Mucosa of descending colon (tissue), 3 donors: ENCODE results near the gene GPATCH1. TPM values are rescaled to one million over a fixed set of nuclear protein-coding genes. Genes with fewer than 3 reads are reported as not detected.

Experiments used
- ATAC-seq: fragments of 200-7000 bp; cut with Tn5 transposase; one replicate; pipeline ENCODE4 v1.9.1; 2020; ENCODE audit warnings: mild to moderate bottlenecking, moderate library complexity
- DNase-seq, 3 donors: peaks; one replicate each; pipeline ENCODE4 v3.0.0-alpha.2; 2020
- H3K36me3 ChIP-seq: fragments of 200-600 bp; one replicate; pipeline ENCODE4 v1.8.0; 2021; ENCODE audit warnings: low read depth, mild to moderate bottlenecking
- H3K4me1 ChIP-seq: fragments of 200-600 bp; one replicate; pipeline ENCODE4 v1.8.0; 2021; ENCODE audit warnings: low read depth, mild to moderate bottlenecking
- H3K4me3 ChIP-seq: fragments of 200-600 bp; one replicate; pipeline ENCODE4 v1.8.0; 2021; ENCODE audit warnings: mild to moderate bottlenecking
- H3K9me3 ChIP-seq: fragments of 200-600 bp; one replicate; pipeline ENCODE4 v1.8.0; 2021; ENCODE audit warnings: mild to moderate bottlenecking
- CTCF ChIP-seq: fragments of 200-600 bp; IDR thresholded peaks from one replicate; pipeline ENCODE4 v1.8.0; 2022; ENCODE audit warnings: antibody characterized with exemption, mild to moderate bottlenecking
- intact Hi-C, 2 donors: fragments of 100-400 bp; cut with DNase I in 1 of 2; cut with micrococcal nuclease in 1 of 2; formaldehyde crosslinking; loops; one replicate each; pipeline versions ENCODE4 v1.11.0 to v1.11.1; 2022; cut with DNase I, micrococcal nuclease
- total RNA-seq, 3 donors: library from RNA; stranded (reverse); fragmentation: NEBNext Ultra II Directional in 2 of 3; extraction: Animal tissue kit (Norgen Biotek cat#: 25700) in 2 of 3; gene quantifications; one replicate each; pipeline versions ENCODE4 v1.2.1 to v1.2.4, GENCODE V29; 2021 to 2023
- donor health status: DM: no; HTN: no; CAD: no; lungs with moderate emphysema.
- donor health status: DM: no; HTN: no; CAD: no.
- donor health status: DM: no; HTN: yes; CAD: no.

The GPATCH1 gene
- total RNA-seq, 3 donors from 2014 or later, result 11.9 to 12.4 (median 11.9) TPM

- Histone ChIP-seq H3K36me3 (no peaks in the 10 kb centered on the region), H3K4me1 (peaks cover 8% of the 10 kb centered on the region), H3K4me3 (no peak overlapping the region), H3K9me3 (no peaks in the 10 kb centered on the region)
- no peak for TF ChIP-seq CTCF
- ATAC-seq (no peak), DNase-seq (no peak)
- intact Hi-C loops, result loop anchor here in 1 of 2 donors (10.0 kb wide), 1 partner anchor 111 kb away; the partner anchor contains the start of genes CEP89 and FAAP24
Measured at GRCh38 chr19:33085570-33086128, 4.7 kb downstream of the GPATCH1 start.

- Histone ChIP-seq H3K9me3 (no peaks in the 10 kb centered on the region), H3K4me3 (no peak overlapping the region), H3K36me3 (no peaks in the 10 kb centered on the region), H3K4me1 (peaks cover 3% of the 10 kb centered on the region)
- DNase-seq (no peak), ATAC-seq (peak; percentile 68)
- intact Hi-C loops, result loop anchor here in 1 of 2 donors (10.0 kb wide), 1 partner anchor 112 kb away; the partner anchor contains the start of genes CEP89 and FAAP24
- TF ChIP-seq CTCF, result no peak
Measured at GRCh38 chr19:33086955-33087354, 6.0 kb downstream of the GPATCH1 start.

GRCh38 chr19:33089010-33089409, 8.0 kb downstream of the GPATCH1 start:
- intact Hi-C loops, result loop anchor here in 1 of 2 donors (10.0 kb wide), 1 partner anchor 114 kb away; the partner anchor contains the start of genes CEP89 and FAAP24
- no peak for DNase-seq
- no peak for TF ChIP-seq CTCF
- Histone ChIP-seq H3K36me3 (no peaks in the 10 kb centered on the region), H3K9me3 (no peaks in the 10 kb centered on the region), H3K4me1 (no peaks in the 10 kb centered on the region), H3K4me3 (no peak overlapping the region)
- ATAC-seq, result peak; percentile 49

GRCh38 chr19:33090179-33090578, 9.2 kb downstream of the GPATCH1 start:
- ATAC-seq (no peak), DNase-seq (no peak)
- TF ChIP-seq CTCF, result no peak
- Histone ChIP-seq H3K4me1 (no peaks in the 10 kb centered on the region), H3K9me3 (no peaks in the 10 kb centered on the region), H3K4me3 (no peak overlapping the region), H3K36me3 (no peaks in the 10 kb centered on the region)
- intact Hi-C loops, result no loop called here

- no peak overlapping the region for H3K4me3 ChIP-seq
- ATAC-seq (no peak), DNase-seq (no peak)
- intact Hi-C loops, result no loop called here
- H3K9me3 ChIP-seq, result no peaks in the 10 kb centered on the region
- TF ChIP-seq CTCF, result no peak
- no peaks in the 10 kb centered on the region for H3K4me1 ChIP-seq
- H3K36me3 ChIP-seq, result peaks cover 8% of the 10 kb centered on the region
Measured at GRCh38 chr19:33093420-33094210, 12.6 kb downstream of the GPATCH1 start.
